ENCODE measurements around the gene REM2. TPM values are rescaled to one million over a fixed set of nuclear protein-coding genes. Genes with fewer than 3 reads are reported as not detected.

The REM2 gene
- total RNA-seq, 1 experiment from 2014 or later: 0.18 TPM

DNA sequence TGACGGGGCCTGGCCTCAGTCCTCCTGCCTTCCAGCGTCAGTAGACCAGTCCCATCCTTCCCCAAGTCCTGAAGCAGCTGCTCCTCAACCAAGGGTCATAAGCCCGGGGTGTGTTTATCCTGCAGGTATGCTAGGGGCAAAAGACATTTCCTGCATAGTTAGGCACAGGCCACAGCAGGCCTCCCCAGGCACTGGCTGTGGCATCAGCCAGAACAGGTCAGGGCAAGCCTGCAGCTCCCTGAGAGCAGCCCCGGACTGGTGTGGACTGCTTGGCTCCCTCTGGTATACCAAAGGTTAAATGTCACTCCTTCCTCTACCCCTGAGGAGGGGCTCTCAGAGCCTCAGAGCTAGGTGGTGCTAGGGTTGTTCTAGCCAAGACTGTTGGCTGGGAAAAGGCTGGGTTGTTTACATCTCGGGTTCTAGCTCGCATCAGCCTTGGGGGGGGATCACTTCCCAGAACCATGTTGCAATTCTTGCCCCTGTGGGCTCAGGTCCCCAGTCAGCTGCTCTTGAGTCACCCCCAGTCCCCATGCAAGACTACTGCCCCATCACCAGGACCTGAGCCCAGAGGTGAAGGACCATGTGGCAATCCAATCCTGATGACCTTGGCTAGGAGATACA, 43.8 kb upstream of the REM2 start:
- H3K4me3 ChIP-seq (ENCODE audit: low read length): no peak overlapping the region

GRCh38 chr14:22841311-22841710, 41.7 kb upstream of the REM2 start:
- no peak overlapping the region for H3K4me3 ChIP-seq (ENCODE audit: low read length)
- no peak for DNase-seq
- H3K27ac ChIP-seq (ENCODE audit: low read length): no peak overlapping the region
- intact Hi-C loops (cut with micrococcal nuclease): no loop called here
- no peaks in the 10 kb centered on the region for H3K9me2 ChIP-seq (replicated peaks; ENCODE audit: low read length)
- POLR2A ChIA-PET (ENCODE audit: unreplicated experiment): no interaction called here
- no peak for TF ChIP-seq EZH2 (IDR thresholded peaks at IDR 0.05; ENCODE audit: low read length, unreplicated experiment)
- TF ChIP-seq, protein P1, sequence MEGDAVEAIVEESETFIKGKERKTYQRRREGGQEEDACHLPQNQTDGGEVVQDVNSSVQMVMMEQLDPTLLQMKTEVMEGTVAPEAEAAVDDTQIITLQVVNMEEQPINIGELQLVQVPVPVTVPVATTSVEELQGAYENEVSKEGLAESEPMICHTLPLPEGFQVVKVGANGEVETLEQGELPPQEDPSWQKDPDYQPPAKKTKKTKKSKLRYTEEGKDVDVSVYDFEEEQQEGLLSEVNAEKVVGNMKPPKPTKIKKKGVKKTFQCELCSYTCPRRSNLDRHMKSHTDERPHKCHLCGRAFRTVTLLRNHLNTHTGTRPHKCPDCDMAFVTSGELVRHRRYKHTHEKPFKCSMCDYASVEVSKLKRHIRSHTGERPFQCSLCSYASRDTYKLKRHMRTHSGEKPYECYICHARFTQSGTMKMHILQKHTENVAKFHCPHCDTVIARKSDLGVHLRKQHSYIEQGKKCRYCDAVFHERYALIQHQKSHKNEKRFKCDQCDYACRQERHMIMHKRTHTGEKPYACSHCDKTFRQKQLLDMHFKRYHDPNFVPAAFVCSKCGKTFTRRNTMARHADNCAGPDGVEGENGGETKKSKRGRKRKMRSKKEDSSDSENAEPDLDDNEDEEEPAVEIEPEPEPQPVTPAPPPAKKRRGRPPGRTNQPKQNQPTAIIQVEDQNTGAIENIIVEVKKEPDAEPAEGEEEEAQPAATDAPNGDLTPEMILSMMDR (conservative IDR thresholded peaks at IDR 0.05; ENCODE audit: low read depth, low read length): no peak
- TF ChIP-seq EZH2phosphoT487 (IDR thresholded peaks at IDR 0.05; ENCODE audit: borderline replicate concordance, low read length): no peak
- CTCF ChIA-PET: no interaction called here
- H3K36me3 ChIP-seq (ENCODE audit: low read depth, low read length): peaks cover 24% of the 10 kb centered on the region
- H3K79me2 ChIP-seq (ENCODE audit: low read length): peaks cover 40% of the 10 kb centered on the region
- no peak overlapping the region for H2AFZ ChIP-seq (ENCODE audit: low read length)
- no peak overlapping the region for H3K9ac ChIP-seq (ENCODE audit: low read length)
- no TSS peak for BruUV-seq (replicated peaks)
- no peaks in the 10 kb centered on the region for H3F3A ChIP-seq (ENCODE audit: low read length, unreplicated experiment)
- H3K27me3 ChIP-seq (ENCODE audit: low read length): no peaks in the 10 kb centered on the region
- H3K4me2 ChIP-seq (ENCODE audit: low read length): no peak overlapping the region
- H4K20me1 ChIP-seq (ENCODE audit: low read length): no peaks in the 10 kb centered on the region
- ATAC-seq: no peak
- H3K4me1 ChIP-seq (ENCODE audit: insufficient read depth, low read length): peaks cover 17% of the 10 kb centered on the region; the same call in 1 of the 2 replicates
- H3K9me3 ChIP-seq (ENCODE audit: low read length): no peaks in the 10 kb centered on the region

More for the DNA sequence above, 43.8 kb upstream of the REM2 start:
- Histone ChIP-seq H3K79me2 (ENCODE audit: low read length) (peaks cover 43% of the 10 kb centered on the region), H3K4me1 (ENCODE audit: insufficient read depth, low read length) (peaks cover 22% of the 10 kb centered on the region; the same call in 1 of the 2 replicates), H3K9me3 (ENCODE audit: low read length) (no peaks in the 10 kb centered on the region), H3K4me2 (ENCODE audit: low read length) (peak overlapping the region; percentile 90), H3F3A (ENCODE audit: low read length, unreplicated experiment) (peaks cover 6% of the 10 kb centered on the region), H3K9me2 (replicated peaks; ENCODE audit: low read length) (no peaks in the 10 kb centered on the region), H2AFZ (ENCODE audit: low read length) (no peak overlapping the region), H3K9ac (ENCODE audit: low read length) (no peak overlapping the region), H3K27me3 (ENCODE audit: low read length) (no peaks in the 10 kb centered on the region), H3K27ac (ENCODE audit: low read length) (no peak overlapping the region), H3K36me3 (ENCODE audit: low read depth, low read length) (peaks cover 19% of the 10 kb centered on the region; the same call in 1 of the 2 replicates), H4K20me1 (ENCODE audit: low read length) (no peaks in the 10 kb centered on the region)
- DNase-seq (no peak), ATAC-seq (no peak)
- intact Hi-C loops (cut with micrococcal nuclease): no loop called here
- TF ChIP-seq EZH2phosphoT487 (IDR thresholded peaks at IDR 0.05; ENCODE audit: borderline replicate concordance, low read length): no peak
- TF ChIP-seq, protein P1 (conservative IDR thresholded peaks at IDR 0.05; ENCODE audit: low read depth, low read length): no peak
- no peak for TF ChIP-seq EZH2 (IDR thresholded peaks at IDR 0.05; ENCODE audit: low read length, unreplicated experiment)
- POLR2A ChIA-PET (ENCODE audit: unreplicated experiment): no interaction called here
- CTCF ChIA-PET: no interaction called here
- no TSS peak for BruUV-seq (replicated peaks)

- Histone ChIP-seq H3K4me2 (ENCODE audit: low read length) (no peak overlapping the region), H3K4me3 (ENCODE audit: low read length) (no peak overlapping the region), H3K9me3 (ENCODE audit: low read length) (no peaks in the 10 kb centered on the region), H2AFZ (ENCODE audit: low read length) (no peak overlapping the region), H3K9ac (ENCODE audit: low read length) (no peak overlapping the region), H4K20me1 (ENCODE audit: low read length) (no peaks in the 10 kb centered on the region), H3K9me2 (replicated peaks; ENCODE audit: low read length) (no peaks in the 10 kb centered on the region), H3K27ac (ENCODE audit: low read length) (no peak overlapping the region), H3K36me3 (ENCODE audit: low read depth, low read length) (peaks cover 24% of the 10 kb centered on the region), H3K27me3 (ENCODE audit: low read length) (no peaks in the 10 kb centered on the region), H3F3A (ENCODE audit: low read length, unreplicated experiment) (no peaks in the 10 kb centered on the region), H3K4me1 (ENCODE audit: insufficient read depth, low read length) (peaks cover 17% of the 10 kb centered on the region; the same call in 1 of the 2 replicates), H3K79me2 (ENCODE audit: low read length) (peaks cover 35% of the 10 kb centered on the region)
- no peak for ATAC-seq
- TF ChIP-seq, protein P1 (conservative IDR thresholded peaks at IDR 0.05; ENCODE audit: low read depth, low read length): no peak
- TF ChIP-seq EZH2 (IDR thresholded peaks at IDR 0.05; ENCODE audit: low read length, unreplicated experiment): no peak
- DNase-seq: no peak
- BruUV-seq (replicated peaks): no TSS peak
- intact Hi-C loops (cut with micrococcal nuclease): no loop called here
- POLR2A ChIA-PET (ENCODE audit: unreplicated experiment): no interaction called here
- CTCF ChIA-PET: no interaction called here
Observed at GRCh38 chr14:22841769-22842168, 41.3 kb upstream of the REM2 start.
